GM06990 (cell line): ENCODE results near the gene ASAP2.
"Not testable (repeated sequence)": the region's sequence is repeated elsewhere in the genome, so short reads cannot be mapped to it uniquely, and the experiment has no call there.

Source experiments
- DNase-seq: peaks from one replicate; pipeline ENCODE4 v3.0.0-alpha.2; 2011; ENCODE audit not compliant: insufficient read length; ENCODE audit errors: extremely low read depth
- H3K27me3 ChIP-seq: replicated peaks from 2 replicates; pipeline ENCODE4 v1.6.0; 2011; ENCODE audit warnings: low read length; ENCODE audit not compliant: control insufficient read depth, insufficient read depth
- H3K36me3 ChIP-seq: 2 replicates; pipeline ENCODE4 v1.5.1; 2011; ENCODE audit warnings: low read length; ENCODE audit not compliant: control insufficient read depth, insufficient read depth
- H3K4me3 ChIP-seq: replicated peaks from 2 replicates; pipeline ENCODE4 v1.5.1; 2011; ENCODE audit warnings: low read depth, mild to moderate bottlenecking, control low read depth, low read length
- CTCF ChIP-seq: IDR thresholded peaks from 2 replicates; pipeline ENCODE4 v1.5.1; 2011; ENCODE audit warnings: low read length, control low read depth, mild to moderate bottlenecking, inconsistent platforms; ENCODE audit not compliant: insufficient read depth, poor library complexity, severe bottlenecking

Gene ASAP2

GRCh38 chr2:9214873-9215272, 8.3 kb downstream of the ASAP2 start:
- Histone ChIP-seq H3K27me3 (peaks cover 1% of the 10 kb centered on the region; the same call in 1 of the 2 replicates), H3K36me3 (no peaks in the 10 kb centered on the region), H3K4me3 (no peak overlapping the region)
- no peak for DNase-seq
- no peak for TF ChIP-seq CTCF

GRCh38 chr2:9215680-9216079, 9.1 kb downstream of the ASAP2 start:
- peaks cover 1% of the 10 kb centered on the region; the same call in 1 of the 2 replicates for H3K27me3 ChIP-seq
- no peak overlapping the region for H3K4me3 ChIP-seq
- no peak for DNase-seq
- no peaks in the 10 kb centered on the region for H3K36me3 ChIP-seq
- TF ChIP-seq CTCF: no peak

- H3K36me3 ChIP-seq, H3K27me3 ChIP-seq, DNase-seq, H3K4me3 ChIP-seq: not testable (repeated sequence)
Observed at GRCh38 chr2:9216143-9216542, 9.5 kb downstream of the ASAP2 start.

GRCh38 chr2:9217838-9218770, 11.5 kb downstream of the ASAP2 start:
- Histone ChIP-seq H3K36me3 (no peaks in the 10 kb centered on the region), H3K27me3 (peaks cover 1% of the 10 kb centered on the region; the same call in 1 of the 2 replicates), H3K4me3 (no peak overlapping the region)
- no peak for DNase-seq
- no peak for TF ChIP-seq CTCF

- no peak for DNase-seq
- H3K27me3 ChIP-seq: peaks cover 1% of the 10 kb centered on the region; the same call in 1 of the 2 replicates
Observed at GRCh38 chr2:9219027-9219445, 12.4 kb downstream of the ASAP2 start.

More at GRCh38 chr2:9219027-9219445, 12.4 kb downstream of the ASAP2 start:
- TF ChIP-seq CTCF: no peak
- H3K4me3 ChIP-seq: no peak overlapping the region
- no peaks in the 10 kb centered on the region for H3K36me3 ChIP-seq
